B cell (primary cell): ENCODE measurements around the gene MAML2.

ENCODE experiments used
- EZH2 ChIP-seq: IDR thresholded peaks from 2 replicates; pipeline ENCODE4 v1.6.1; 2012; ENCODE audit warnings: borderline replicate concordance, low read depth, mild to moderate bottlenecking, moderate library complexity, low read length; ENCODE audit not compliant: insufficient read depth, poor library complexity, severe bottlenecking
- TF ChIP-seq, protein P1 (sequence below): fragments of 200-600 bp; IDR thresholded peaks from one replicate; pipeline ENCODE4 v1.8.0; 2022; ENCODE audit warnings: antibody characterized with exemption, mild to moderate bottlenecking

GRCh38 chr11:96316869-96317268 is 26.1 kb downstream of the MAML2 start:
- TF ChIP-seq, protein P1, sequence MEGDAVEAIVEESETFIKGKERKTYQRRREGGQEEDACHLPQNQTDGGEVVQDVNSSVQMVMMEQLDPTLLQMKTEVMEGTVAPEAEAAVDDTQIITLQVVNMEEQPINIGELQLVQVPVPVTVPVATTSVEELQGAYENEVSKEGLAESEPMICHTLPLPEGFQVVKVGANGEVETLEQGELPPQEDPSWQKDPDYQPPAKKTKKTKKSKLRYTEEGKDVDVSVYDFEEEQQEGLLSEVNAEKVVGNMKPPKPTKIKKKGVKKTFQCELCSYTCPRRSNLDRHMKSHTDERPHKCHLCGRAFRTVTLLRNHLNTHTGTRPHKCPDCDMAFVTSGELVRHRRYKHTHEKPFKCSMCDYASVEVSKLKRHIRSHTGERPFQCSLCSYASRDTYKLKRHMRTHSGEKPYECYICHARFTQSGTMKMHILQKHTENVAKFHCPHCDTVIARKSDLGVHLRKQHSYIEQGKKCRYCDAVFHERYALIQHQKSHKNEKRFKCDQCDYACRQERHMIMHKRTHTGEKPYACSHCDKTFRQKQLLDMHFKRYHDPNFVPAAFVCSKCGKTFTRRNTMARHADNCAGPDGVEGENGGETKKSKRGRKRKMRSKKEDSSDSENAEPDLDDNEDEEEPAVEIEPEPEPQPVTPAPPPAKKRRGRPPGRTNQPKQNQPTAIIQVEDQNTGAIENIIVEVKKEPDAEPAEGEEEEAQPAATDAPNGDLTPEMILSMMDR, result no peak
- TF ChIP-seq EZH2, result no peak
